Endothelial cell of umbilical vein (primary cell): ENCODE results near the gene ETS1. TPM values are rescaled to one million over a fixed set of nuclear protein-coding genes. Genes with fewer than 3 reads are reported as not detected.

Source experiments
- BruUV-seq: library from RNA; stranded (reverse); fragments of 400-500 nt; replicated peaks from 2 replicates; lab custom pipeline; 2021; lab: Mats Ljungman, UMichigan
- CTCF ChIA-PET: fragments of 300-600, 350-600 bp; sonication (Branson Sonifier 250); formaldehyde crosslinking; loops from one replicate; lab custom pipeline; 2021; ENCODE audit warnings: antibody characterized with exemption, inconsistent platforms; lab: Charles Lee
- POLR2A ChIA-PET: fragments of 300-600, 350-600 bp; sonication (Branson Sonifier 250); formaldehyde crosslinking; loops from one replicate; lab custom pipeline; 2021; ENCODE audit warnings: antibody characterized with exemption, inconsistent platforms; lab: Charles Lee
- DNase-seq: peaks from one replicate; pipeline ENCODE4 v3.0.0-alpha.2; 2011; ENCODE audit warnings: low read depth, low spot score
- FAIRE-seq: peaks from 2 replicates; lab custom pipeline; 2011; peaks lifted over from hg19 to GRCh38; lab: Jason Lieb, UNC
- H2AFZ ChIP-seq: 2 replicates; pipeline ENCODE4 v1.6.0; 2012; ENCODE audit warnings: low read depth, low read length, control low read depth, inconsistent platforms
- H3K27ac ChIP-seq: 2 replicates; pipeline ENCODE4 v1.5.1; 2011; ENCODE audit warnings: low read depth, mild to moderate bottlenecking, control low read depth, low read length, moderate library complexity; ENCODE audit not compliant: insufficient read depth
- H3K27me3 ChIP-seq, 2 experiments: 2 replicates each; pipeline versions ENCODE4 v1.6.0 to v1.6.1; 2011; ENCODE audit warnings: low read length in 2 of 2, mixed read lengths in 1 of 2; ENCODE audit not compliant: control insufficient read depth in 2 of 2, insufficient read depth in 2 of 2
- H3K36me3 ChIP-seq, 2 experiments: 2 replicates in 1 of 2; 3 replicates in 1 of 2; pipeline ENCODE4 v1.5.1; 2011; ENCODE audit warnings: low read length in 2 of 2, mild to moderate bottlenecking in 1 of 2, moderate library complexity in 1 of 2; ENCODE audit not compliant: control insufficient read depth in 2 of 2, insufficient read depth in 2 of 2; ENCODE audit errors: extremely low read depth in 1 of 2
- H3K4me1 ChIP-seq: 3 replicates; pipeline ENCODE4 v1.5.1; 2011; ENCODE audit warnings: mild to moderate bottlenecking, low read length; ENCODE audit not compliant: control insufficient read depth, insufficient read depth; ENCODE audit errors: extremely low read depth
- H3K4me2 ChIP-seq: 2 replicates; pipeline ENCODE4 v1.6.1; 2011; ENCODE audit warnings: low read length, control low read depth, mixed read lengths; ENCODE audit not compliant: insufficient read depth
- H3K4me3 ChIP-seq, 3 experiments: fragments of 200-600 bp in 1 of 3; sonication (generic), shearing (Covaris generic) in 1 of 3; replicated peaks in 1 of 3; 2 replicates each; pipeline ENCODE4 v1.5.1; 2011 to 2016; ENCODE audit warnings: control low read depth in 3 of 3, low read length in 3 of 3, mild to moderate bottlenecking in 2 of 3, inconsistent platforms in 1 of 3, low read depth in 1 of 3, moderate library complexity in 1 of 3; ENCODE audit not compliant: insufficient read depth in 1 of 3
- H3K79me2 ChIP-seq: 2 replicates; pipeline ENCODE4 v1.6.0; 2012; ENCODE audit warnings: low read length, inconsistent platforms; ENCODE audit not compliant: control insufficient read depth, insufficient read depth
- H3K9ac ChIP-seq: replicated peaks from 2 replicates; pipeline ENCODE3; 2011; ENCODE audit warnings: low read length, control low read depth; ENCODE audit not compliant: insufficient read depth; ENCODE audit errors: extremely low read depth
- H3K9me1 ChIP-seq: replicated peaks from 3 replicates; pipeline ENCODE4 v1.6.0; 2011; ENCODE audit warnings: mild to moderate bottlenecking, low read length; ENCODE audit not compliant: control insufficient read depth, insufficient read depth; ENCODE audit errors: extremely low read depth
- H3K9me3 ChIP-seq: replicated peaks from 2 replicates; pipeline ENCODE4 v1.5.1; 2012; ENCODE audit warnings: low read length, inconsistent platforms; ENCODE audit not compliant: control insufficient read depth, insufficient read depth
- H4K20me1 ChIP-seq: replicated peaks from 2 replicates; pipeline ENCODE3; 2011; ENCODE audit warnings: mild to moderate bottlenecking, low read length; ENCODE audit not compliant: control insufficient read depth, insufficient read depth; ENCODE audit errors: extremely low read depth
- EZH2 ChIP-seq: IDR thresholded peaks from 2 replicates; pipeline ENCODE4 v1.6.1; 2012; ENCODE audit warnings: borderline replicate concordance, low read depth, mild to moderate bottlenecking, moderate library complexity, low read length, inconsistent platforms; ENCODE audit not compliant: severe bottlenecking
- FOS ChIP-seq: IDR thresholded peaks from 2 replicates; pipeline ENCODE4 v1.6.1; 2011; ENCODE audit warnings: mild to moderate bottlenecking, low read length, moderate library complexity, borderline replicate concordance; ENCODE audit not compliant: insufficient read depth
- GATA2 ChIP-seq: IDR thresholded peaks from 2 replicates; pipeline ENCODE4 v1.7.0; 2011; ENCODE audit warnings: low read depth, mild to moderate bottlenecking, moderate library complexity, mixed read lengths, low read length; ENCODE audit not compliant: insufficient read length, insufficient read depth
- JUN ChIP-seq: IDR thresholded peaks from 2 replicates; pipeline ENCODE4 v1.6.1; 2011; ENCODE audit warnings: borderline replicate concordance, low read depth; ENCODE audit not compliant: insufficient read length, insufficient read depth
- MYC ChIP-seq: IDR thresholded peaks from one replicate; pipeline ENCODE4 v1.6.1; 2011; ENCODE audit warnings: mild to moderate bottlenecking, low read depth, low read length
- POLR2A ChIP-seq: IDR thresholded peaks from 2 replicates; pipeline ENCODE4 v1.6.1; 2012; ENCODE audit warnings: low read depth, mild to moderate bottlenecking, control low read depth, low read length
- POLR2AphosphoS5 ChIP-seq: IDR thresholded peaks from 2 replicates; pipeline ENCODE4 v1.6.1; 2012; ENCODE audit warnings: low read depth, mild to moderate bottlenecking, control low read depth, low read length, moderate library complexity; ENCODE audit not compliant: insufficient read depth
- dilution Hi-C: fragments of 300-500 bp; cut with MboI; formaldehyde crosslinking; loops from one replicate; pipeline ENCODE4 v1.15.0; 2019; ENCODE audit warnings: low sequenced_read_pairs; ENCODE audit not compliant: extremely low pct_ligation_motif_present
- intact Hi-C: fragments of 100-400 bp; cut with micrococcal nuclease; formaldehyde crosslinking; loops from one replicate; pipeline ENCODE4 v1.10.0; 2022
- polyA plus RNA-seq, 4 experiments: library from polyadenylated mRNA; depleted of rRNA in 3 of 4; stranded (reverse) in 3 of 4; unstranded in 1 of 4; fragments of >200 nt; gene quantifications; 2 replicates each; pipeline versions ENCODE4 v1.2.1 to v1.2.3, GENCODE V29; 2011 to 2012; ENCODE audit warnings: missing spikeins in 1 of 4
- total RNA-seq: library from RNA; stranded (reverse); gene quantifications from 2 replicates; pipeline ENCODE4 v1.2.3, GENCODE V29; 2021
- TF ChIP-seq, protein P1 (sequence below): IDR thresholded peaks from 2 replicates; pipeline ENCODE4 v1.6.1; 2011; ENCODE audit not compliant: insufficient read depth, insufficient read length

Gene ETS1
- total and polyA plus RNA-seq, 2 donors (not counting 3 experiments of a cell fraction or from before 2014, with no cell fraction given): 34.2 to 115 TPM

DNA sequence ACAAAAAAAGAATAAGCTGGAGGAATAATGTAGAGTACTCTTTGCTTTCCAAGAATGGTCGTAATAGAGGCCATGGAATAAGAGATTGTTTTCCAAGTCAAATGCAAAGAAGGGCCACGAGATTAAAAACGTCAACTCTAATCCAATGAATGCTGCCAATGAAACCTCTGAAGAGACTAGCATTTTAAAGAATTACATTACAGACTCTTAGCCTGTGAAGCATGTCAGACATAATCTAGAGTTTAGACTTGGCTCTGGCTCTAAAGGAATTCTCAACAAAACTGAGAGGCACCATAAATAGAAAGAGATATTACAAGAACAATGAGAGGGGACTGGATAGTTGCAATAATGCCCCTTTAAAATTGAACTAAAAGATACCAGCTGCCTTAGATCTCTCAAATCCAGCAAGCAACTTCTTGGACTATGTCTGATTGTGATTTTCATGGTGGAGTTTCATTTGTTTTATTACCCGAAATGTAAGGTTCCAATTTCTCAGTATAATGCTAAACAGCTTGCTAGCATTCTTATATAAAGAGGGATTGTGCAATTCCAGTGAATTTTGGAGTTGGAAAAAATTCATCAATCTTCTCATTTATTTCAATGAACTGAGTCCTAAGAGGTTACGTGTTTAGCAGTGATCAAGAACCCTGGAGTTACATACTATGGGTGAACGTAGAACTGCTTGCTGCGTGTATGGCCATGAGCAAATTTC lies 5.6 kb downstream of the ETS1 start:
- no peaks in the 10 kb centered on the region for H3K79me2 ChIP-seq
- no peak overlapping the region for H3K27ac ChIP-seq
- dilution Hi-C loops: no loop called here
- CTCF ChIA-PET: interaction anchor here (1.5 to 1.6 kb wide), 2 partner anchors 26 to 28 kb away, joined by 3 read pairs; no protein-coding TSS in a partner anchor
- peaks cover 23% of the 10 kb centered on the region for H3K4me1 ChIP-seq
- peaks cover 0 to 5% of the 10 kb centered on the region in 2 experiments for H3K27me3 ChIP-seq
- no peak overlapping the region for H3K9ac ChIP-seq
- no peak overlapping the region for H2AFZ ChIP-seq
- no peak overlapping the region for H3K4me2 ChIP-seq
- POLR2A ChIA-PET: no interaction called here
- H4K20me1 ChIP-seq: no peaks in the 10 kb centered on the region
- BruUV-seq: no TSS peak
- no peak for TF ChIP-seq MYC
- no peak for TF ChIP-seq JUN
- TF ChIP-seq, protein P1, sequence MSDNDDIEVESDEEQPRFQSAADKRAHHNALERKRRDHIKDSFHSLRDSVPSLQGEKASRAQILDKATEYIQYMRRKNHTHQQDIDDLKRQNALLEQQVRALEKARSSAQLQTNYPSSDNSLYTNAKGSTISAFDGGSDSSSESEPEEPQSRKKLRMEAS: no peak
- no peak for TF ChIP-seq EZH2
- no peak for TF ChIP-seq GATA2
- TF ChIP-seq POLR2AphosphoS5: no peak
- no peak for TF ChIP-seq FOS
- no peak for TF ChIP-seq POLR2A
- no peak overlapping the region for H3K4me3 ChIP-seq
- intact Hi-C loops: no loop called here
- H3K9me1 ChIP-seq: no peaks in the 10 kb centered on the region
- FAIRE-seq (no peak), DNase-seq (no peak)
- H3K36me3 ChIP-seq: no peaks in the 10 kb centered on the region
- H3K9me3 ChIP-seq: no peaks in the 10 kb centered on the region
